ENCODE data around the gene CDK14. TPM values are rescaled to one million over a fixed set of nuclear protein-coding genes. Genes with fewer than 3 reads are reported as not detected.

The CDK14 gene
- total RNA-seq, 4 donors from 2014 or later: 0.18 to 74.3 (median 7.3) TPM

DNA sequence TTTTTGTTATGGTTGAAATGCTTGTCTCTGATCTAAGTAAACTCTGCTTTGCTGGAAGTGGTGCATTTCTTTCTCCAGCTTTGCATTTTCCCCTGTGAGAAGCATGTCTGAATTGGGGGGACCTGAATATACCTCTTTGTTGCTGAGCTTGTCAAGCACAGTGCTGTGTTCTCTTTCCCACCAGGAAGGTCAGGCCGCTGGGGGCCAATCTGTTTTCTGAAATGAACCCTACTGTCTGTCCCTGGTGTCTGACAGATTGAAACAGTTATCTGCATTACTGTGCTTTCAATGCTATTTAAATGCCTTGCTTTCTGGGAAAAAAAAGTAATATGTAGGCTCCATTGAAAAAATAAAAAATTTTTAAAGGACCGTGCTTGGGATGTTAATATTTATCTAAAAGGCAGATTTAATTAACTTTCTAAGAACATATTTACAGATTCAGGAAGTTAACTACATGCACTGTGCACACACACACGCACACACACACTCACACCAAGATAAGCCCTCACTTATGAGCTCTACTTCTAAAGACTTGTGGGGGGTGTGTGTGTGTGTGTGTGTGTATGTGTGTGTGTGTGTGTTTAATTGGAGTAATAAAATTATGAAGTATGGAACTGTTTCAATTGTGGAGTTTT lies 541.1 kb downstream of the CDK14 start:
- no peaks in the 10 kb centered on the region for H3K36me3 ChIP-seq
- DNase-seq: no peak
- no peak overlapping the region for H3K27ac ChIP-seq
- TF ChIP-seq CTCF (IDR thresholded peaks at IDR 0.05): no peak
- no peak for TF ChIP-seq POLR2A (IDR thresholded peaks at IDR 0.05)
- no peaks in the 10 kb centered on the region for H3K9me3 ChIP-seq
- H3K4me1 ChIP-seq: no peaks in the 10 kb centered on the region
- no peaks in the 10 kb centered on the region for H3K27me3 ChIP-seq
- no peak overlapping the region for H3K4me3 ChIP-seq

- H3K36me3 ChIP-seq: no peaks in the 10 kb centered on the region
Measured at GRCh38 chr7:91137788-91138368, 541.8 kb downstream of the CDK14 start.

GRCh38 chr7:91140286-91140685 lies 544.2 kb downstream of the CDK14 start:
- no peak overlapping the region for H3K27ac ChIP-seq
- H3K4me3 ChIP-seq: no peak overlapping the region
- TF ChIP-seq CTCF (IDR thresholded peaks at IDR 0.05) (no peak), POLR2A (IDR thresholded peaks at IDR 0.05) (no peak)
- H3K9me3 ChIP-seq: no peaks in the 10 kb centered on the region
- DNase-seq: no peak
- no peaks in the 10 kb centered on the region for H3K27me3 ChIP-seq
- H3K36me3 ChIP-seq: no peaks in the 10 kb centered on the region
- H3K4me1 ChIP-seq: no peaks in the 10 kb centered on the region

More at GRCh38 chr7:91137788-91138368, 541.8 kb downstream of the CDK14 start:
- H3K27ac ChIP-seq: no peak overlapping the region
- no peak for DNase-seq
- no peak overlapping the region for H3K4me3 ChIP-seq
- no peaks in the 10 kb centered on the region for H3K4me1 ChIP-seq
- TF ChIP-seq CTCF (IDR thresholded peaks at IDR 0.05): no peak
- TF ChIP-seq POLR2A (IDR thresholded peaks at IDR 0.05): no peak
- no peaks in the 10 kb centered on the region for H3K9me3 ChIP-seq
- H3K27me3 ChIP-seq: no peaks in the 10 kb centered on the region

GRCh38 chr7:91140982-91141381 lies 544.9 kb downstream of the CDK14 start:
- Histone ChIP-seq H3K4me1 (no peaks in the 10 kb centered on the region), H3K4me3 (no peak overlapping the region), H3K9me3 (no peaks in the 10 kb centered on the region), H3K36me3 (no peaks in the 10 kb centered on the region), H3K27me3 (no peaks in the 10 kb centered on the region), H3K27ac (no peak overlapping the region)
- TF ChIP-seq CTCF (IDR thresholded peaks at IDR 0.05) (no peak), POLR2A (IDR thresholded peaks at IDR 0.05) (no peak)
- peak in 1 of 3 donors; percentile 46 for DNase-seq

DNA sequence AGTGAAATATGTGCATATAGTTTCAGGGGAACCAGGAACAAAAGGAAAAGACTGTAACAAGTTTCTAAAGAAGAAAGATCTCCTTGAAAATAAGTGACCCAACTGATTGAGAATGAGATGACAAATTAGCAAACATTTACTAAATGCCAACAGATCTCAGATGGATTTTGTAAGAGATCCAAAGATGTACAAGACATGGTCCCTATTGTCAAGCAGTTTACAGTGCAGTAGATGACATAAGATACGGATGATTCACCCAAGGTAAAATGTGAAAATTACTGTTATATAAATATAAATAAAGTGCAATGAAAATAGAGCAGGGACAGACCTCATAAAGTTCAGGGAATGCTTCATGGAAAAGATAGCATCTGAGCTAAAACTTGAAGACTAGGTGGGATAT lies 546.6 kb downstream of the CDK14 start:
- H3K27ac ChIP-seq: no peak overlapping the region
- no peaks in the 10 kb centered on the region for H3K9me3 ChIP-seq
- no peaks in the 10 kb centered on the region for H3K4me1 ChIP-seq
- H3K36me3 ChIP-seq: no peaks in the 10 kb centered on the region
- H3K4me3 ChIP-seq: no peak overlapping the region
- no peaks in the 10 kb centered on the region for H3K27me3 ChIP-seq
- TF ChIP-seq POLR2A (IDR thresholded peaks at IDR 0.05) (no peak), CTCF (IDR thresholded peaks at IDR 0.05) (no peak)
- no peak for DNase-seq
